ENCODE data around the gene BRS3. TPM values are rescaled to one million over a fixed set of nuclear protein-coding genes. Genes with fewer than 3 reads are reported as not detected.

Gene BRS3
- total RNA-seq, 2 donors from 2014 or later = not detected

DNA sequence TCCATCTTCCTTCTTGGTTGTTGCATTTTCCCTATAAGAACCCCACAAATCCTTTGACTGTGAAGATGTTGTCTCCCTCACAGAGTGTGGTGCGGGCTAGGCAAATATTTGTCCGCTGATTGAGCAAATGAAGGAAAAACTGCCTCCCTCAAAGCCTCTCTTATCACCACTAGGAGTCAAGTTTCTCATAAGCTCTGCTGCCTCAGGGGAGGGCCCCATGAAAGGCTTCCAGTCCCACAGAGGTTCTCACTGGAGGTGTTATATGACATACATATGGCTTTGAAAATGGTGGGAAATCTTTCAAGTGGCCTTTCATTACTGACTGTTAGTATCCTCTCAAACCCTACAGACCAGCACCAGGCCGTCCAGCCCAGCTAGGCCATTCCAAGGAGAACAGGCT, 53.5 kb downstream of the BRS3 start:
- H3K27ac ChIP-seq = no peak overlapping the region
- no peak overlapping the region for H3K4me3 ChIP-seq
- no peak for ATAC-seq (ENCODE audit: insufficient number of reproducible peaks, low FRiP score, low read depth)
- DNase-seq (ENCODE audit: low spot score) = no peak
- no peaks in the 10 kb centered on the region for H3K27me3 ChIP-seq (replicated peaks; ENCODE audit: insufficient read depth)
- H3K36me3 ChIP-seq = no peaks in the 10 kb centered on the region
- TF ChIP-seq CTCF (IDR thresholded peaks at IDR 0.05) = no peak
- no peaks in the 10 kb centered on the region for H3K9me3 ChIP-seq
- no peaks in the 10 kb centered on the region for H3K4me1 ChIP-seq (ENCODE audit: control insufficient read depth in 1 of 2, low read depth in 2 of 2)

GRCh38 chrX:136542281-136542680, 54.5 kb downstream of the BRS3 start:
- Histone ChIP-seq H3K27ac (no peak overlapping the region), H3K27me3 (replicated peaks; ENCODE audit: insufficient read depth) (no peaks in the 10 kb centered on the region), H3K4me1 (ENCODE audit: control insufficient read depth in 1 of 2, low read depth in 2 of 2) (no peaks in the 10 kb centered on the region), H3K9me3 (no peaks in the 10 kb centered on the region), H3K36me3 (no peaks in the 10 kb centered on the region), H3K4me3 (no peak overlapping the region)
- no peak for TF ChIP-seq CTCF (IDR thresholded peaks at IDR 0.05)
- DNase-seq (ENCODE audit: low spot score) (no peak), ATAC-seq (ENCODE audit: insufficient number of reproducible peaks, low FRiP score, low read depth) (no peak)

Other genes starting within 250 kb of the BRS3 start
- 10 to 100 TPM; 41.6 to 44.5 TPM for gene MAP7D3, start 236.5 kb upstream of the BRS3 start, total RNA-seq
- under 1 TPM; 0.14 to 0.41 TPM for gene ADGRG4, start 187.0 kb upstream of the BRS3 start, total RNA-seq
- 10 to 100 TPM; 47.2 to 59.3 TPM for gene HTATSF1, start 9.6 kb downstream of the BRS3 start, total RNA-seq
- not detected for gene VGLL1, start 44.3 kb downstream of the BRS3 start, total RNA-seq
- gene CD40LG, start 160.2 kb downstream of the BRS3 start, total RNA-seq = under 1 TPM in 1 of 2 donors, not detected in 1; 0.42 TPM

Measured in thoracic aorta (tissue), 2 donors.